CD14-positive monocyte (primary cell): ENCODE measurements around the gene SLC35F6. TPM values are rescaled to one million over a fixed set of nuclear protein-coding genes. Genes with fewer than 3 reads are reported as not detected.

Experiments
- DNase-seq, 3 donors: peaks; one replicate each; pipeline ENCODE4 v3.0.0-alpha.2; 2011 to 2022
- H2AFZ ChIP-seq: 2 replicates; pipeline ENCODE4 v1.6.0; 2012; ENCODE audit warnings: mild to moderate bottlenecking, low read depth, low read length, inconsistent platforms; ENCODE audit not compliant: insufficient read depth, poor library complexity, severe bottlenecking
- H3K27ac ChIP-seq, 2 donors: 1 replicate in 1 of 2; 2 replicates in 1 of 2; pipeline ENCODE4 v1.5.1; 2012 to 2013; ENCODE audit warnings: low read length in 2 of 2, control low read depth in 1 of 2, inconsistent platforms in 1 of 2, low read depth in 1 of 2, mild to moderate bottlenecking in 1 of 2
- H3K27me3 ChIP-seq, 2 donors: one replicate each; pipeline versions ENCODE4 v1.6.0 to v1.6.1; 2011 to 2013; ENCODE audit warnings: low read length in 2 of 2; ENCODE audit not compliant: control insufficient read depth in 2 of 2, insufficient read depth in 2 of 2
- H3K36me3 ChIP-seq, 2 donors: replicated peaks in 1 of 2; 1 replicate in 1 of 2; 2 replicates in 1 of 2; pipeline versions ENCODE4 v1.5.1 to v1.6.1; 2012 to 2013; ENCODE audit warnings: low read length in 2 of 2, control low read depth in 1 of 2, inconsistent platforms in 1 of 2, mild to moderate bottlenecking in 1 of 2; ENCODE audit not compliant: insufficient read depth in 2 of 2, control insufficient read depth in 1 of 2
- H3K4me1 ChIP-seq, 2 donors: 1 replicate in 1 of 2; 2 replicates in 1 of 2; pipeline versions ENCODE4 v1.5.1 to v1.6.1; 2012 to 2013; ENCODE audit warnings: low read length in 2 of 2, control low read depth in 1 of 2, inconsistent platforms in 1 of 2, mild to moderate bottlenecking in 1 of 2, moderate library complexity in 1 of 2; ENCODE audit not compliant: insufficient read depth in 2 of 2, control insufficient read depth in 1 of 2
- H3K4me2 ChIP-seq: replicated peaks from 2 replicates; pipeline ENCODE3; 2012; ENCODE audit warnings: low read length, moderate library complexity, mild to moderate bottlenecking; ENCODE audit not compliant: poor library complexity, severe bottlenecking; ENCODE audit errors: extremely low read depth
- H3K4me3 ChIP-seq, 3 experiments: fragments of 200-600 bp in 1 of 3; sonication (generic) in 1 of 3; replicated peaks in 1 of 3; 1 replicate in 2 of 3; 2 replicates in 1 of 3; pipeline ENCODE4 v1.5.1; 2011 to 2013; ENCODE audit warnings: low read length in 3 of 3, mild to moderate bottlenecking in 3 of 3, control low read depth in 2 of 3, low read depth in 2 of 3, inconsistent platforms in 1 of 3, moderate library complexity in 1 of 3
- H3K79me2 ChIP-seq: 2 replicates; pipeline ENCODE4 v1.6.0; 2012; ENCODE audit warnings: mild to moderate bottlenecking, control low read depth, inconsistent platforms, low read length, moderate library complexity; ENCODE audit not compliant: insufficient read depth
- H3K9ac ChIP-seq: 2 replicates; pipeline ENCODE4 v1.6.0; 2017; ENCODE audit warnings: low read length, mild to moderate bottlenecking; ENCODE audit not compliant: insufficient read depth, poor library complexity, severe bottlenecking
- H3K9me3 ChIP-seq, 2 donors: replicated peaks in 1 of 2; 1 replicate in 1 of 2; 2 replicates in 1 of 2; pipeline versions ENCODE4 v1.5.1 to v1.6.1; 2012 to 2013; ENCODE audit warnings: low read length in 2 of 2, control low read depth in 1 of 2; ENCODE audit not compliant: control insufficient read depth in 1 of 2, insufficient read depth in 1 of 2
- H4K20me1 ChIP-seq: 2 replicates; pipeline ENCODE4 v1.6.0; 2012; ENCODE audit warnings: mild to moderate bottlenecking, low read length, control low read depth, moderate library complexity; ENCODE audit not compliant: insufficient read depth
- H3K27ac Mint-ChIP-seq, 7 donors: one replicate each; pipeline ENCODE4 v1.8.0; 2020; ENCODE audit warnings: mild to moderate bottlenecking in 7 of 7, mixed read lengths in 7 of 7, moderate library complexity in 6 of 7, inconsistent platforms in 2 of 7
- H3K27me3 Mint-ChIP-seq, 3 donors: one replicate each; pipeline ENCODE4 v1.8.0; 2021 to 2022; ENCODE audit warnings: low read depth in 3 of 3, mild to moderate bottlenecking in 3 of 3, mixed read lengths in 3 of 3, moderate library complexity in 3 of 3, inconsistent platforms in 1 of 3
- H3K36me3 Mint-ChIP-seq, 2 donors: one replicate each; pipeline ENCODE4 v1.8.0; 2020; ENCODE audit warnings: mixed read lengths in 2 of 2, inconsistent platforms in 1 of 2, mild to moderate bottlenecking in 1 of 2
- H3K4me1 Mint-ChIP-seq: one replicate; pipeline ENCODE4 v1.8.0; 2020; ENCODE audit warnings: mild to moderate bottlenecking, mixed read lengths
- H3K4me3 Mint-ChIP-seq, 2 donors: one replicate each; pipeline ENCODE4 v1.8.0; 2020; ENCODE audit warnings: mild to moderate bottlenecking in 2 of 2, mixed read lengths in 2 of 2, moderate library complexity in 1 of 2
- H3K9me3 Mint-ChIP-seq, 7 donors: one replicate each; pipeline ENCODE4 v1.8.0; 2020 to 2022; ENCODE audit warnings: mixed read lengths in 7 of 7, mild to moderate bottlenecking in 6 of 7, moderate library complexity in 6 of 7, inconsistent platforms in 2 of 7
- CTCF ChIP-seq: fragments of 200-600 bp; IDR thresholded peaks from one replicate; pipeline ENCODE4 v1.8.0; 2022; ENCODE audit warnings: antibody characterized with exemption, mild to moderate bottlenecking
- WGBS: methylation state at CpG from one replicate; pipeline ENCODE4 v1.1.5; 2013; ENCODE audit warnings: missing lambda C conversion rate; ENCODE audit not compliant: insufficient coverage; 5-methylcytosine and 5-hydroxymethylcytosine counted together
- intact Hi-C, 2 donors: fragments of 100-400 bp; cut with micrococcal nuclease; formaldehyde crosslinking; loops; one replicate each; pipeline versions ENCODE4 v1.15.0 to v1.15.1; 2023
- polyA plus RNA-seq, 3 donors: library from polyadenylated mRNA; depleted of rRNA in 1 of 3; unstranded in 2 of 3; stranded (reverse) in 1 of 3; fragments of 300-500 nt in 2 of 3; fragments of >200 nt in 1 of 3; fragmentation: Illumina TruSeq in 2 of 3; gene quantifications; 1 replicate in 2 of 3; 2 replicates in 1 of 3; pipeline ENCODE4 v1.2.3, GENCODE V29; 2012 to 2021

SLC35F6 gene
- polyA plus RNA-seq, 3 donors = 11.3 to 22.2 (median 15.1) TPM

DNA sequence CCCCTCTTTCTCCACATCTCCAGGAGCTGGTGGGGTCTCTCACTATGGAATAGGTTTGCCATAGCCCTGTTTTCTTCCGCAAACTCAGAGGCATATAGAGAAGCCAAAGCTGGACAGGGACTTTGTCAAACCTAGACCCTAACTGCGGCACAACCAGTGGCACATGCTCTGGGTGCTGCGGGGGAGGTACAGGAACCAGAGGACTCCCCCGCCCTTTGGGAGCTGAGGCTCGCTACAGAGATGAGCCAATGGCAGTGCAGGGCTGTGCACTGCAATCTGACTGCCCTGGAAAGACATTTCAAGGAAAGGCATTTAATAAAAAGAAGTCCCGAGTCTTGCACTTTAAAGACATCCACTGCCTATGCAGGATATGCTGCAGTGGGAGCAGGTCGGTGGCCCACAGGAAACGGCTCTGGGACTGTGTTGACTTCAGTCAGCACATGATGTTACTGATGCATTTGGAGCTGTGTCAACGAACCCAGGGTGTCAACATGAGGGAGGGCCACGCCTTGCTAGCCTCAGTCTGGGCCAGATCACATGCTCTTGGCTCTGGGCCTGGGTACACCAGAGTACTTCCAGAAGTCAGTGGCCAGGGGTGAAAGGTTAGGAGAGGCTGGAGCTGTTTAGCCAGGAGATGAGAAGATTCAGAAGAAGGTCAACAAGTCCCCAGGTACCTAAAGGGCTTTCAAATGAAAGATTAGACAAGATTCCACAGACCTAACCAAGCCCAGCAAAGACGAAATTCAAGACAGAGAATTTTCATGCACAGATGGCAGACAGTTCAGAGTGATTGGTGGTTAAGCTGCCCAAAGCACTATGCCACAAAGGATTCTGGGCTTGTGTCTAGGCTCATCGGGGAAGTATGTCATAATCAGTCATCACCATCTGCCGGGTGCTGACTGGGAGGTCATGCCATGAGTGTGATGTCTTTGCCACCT, 8.2 kb downstream of the SLC35F6 start:
- Mint-ChIP-seq H3K4me1 (peaks cover 48% of the 10 kb centered on the region), H3K36me3 (peaks cover 51 to 62% of the 10 kb centered on the region in 2 donors), H3K4me3 (no peak overlapping the region), H3K27ac (peak overlapping the region in 6 of 7 donors; percentile 30 to 75 (median 64)), H3K9me3 (peaks cover 0 to 2% (median 0%) of the 10 kb centered on the region in 7 donors), H3K27me3 (no peaks in the 10 kb centered on the region)
- DNase-seq = no peak
- Histone ChIP-seq H3K79me2 (peaks cover 63% of the 10 kb centered on the region), H2AFZ (no peak overlapping the region), H3K36me3 (peaks cover 35 to 50% of the 10 kb centered on the region in 2 donors), H3K4me2 (no peak overlapping the region), H3K27me3 (no peaks in the 10 kb centered on the region), H3K9me3 (no peaks in the 10 kb centered on the region), H3K4me1 (peaks cover 40 to 53% of the 10 kb centered on the region in 2 donors), H3K27ac (peak overlapping the region in 1 of 2 donors; percentile 60), H3K4me3 (no peak overlapping the region), H3K9ac (no peak overlapping the region), H4K20me1 (peaks cover 79% of the 10 kb centered on the region)
- TF ChIP-seq CTCF = no peak
- 56% methylated on average over 11 of the region's 13 CpGs for WGBS
- intact Hi-C loops = no loop called here

DNA sequence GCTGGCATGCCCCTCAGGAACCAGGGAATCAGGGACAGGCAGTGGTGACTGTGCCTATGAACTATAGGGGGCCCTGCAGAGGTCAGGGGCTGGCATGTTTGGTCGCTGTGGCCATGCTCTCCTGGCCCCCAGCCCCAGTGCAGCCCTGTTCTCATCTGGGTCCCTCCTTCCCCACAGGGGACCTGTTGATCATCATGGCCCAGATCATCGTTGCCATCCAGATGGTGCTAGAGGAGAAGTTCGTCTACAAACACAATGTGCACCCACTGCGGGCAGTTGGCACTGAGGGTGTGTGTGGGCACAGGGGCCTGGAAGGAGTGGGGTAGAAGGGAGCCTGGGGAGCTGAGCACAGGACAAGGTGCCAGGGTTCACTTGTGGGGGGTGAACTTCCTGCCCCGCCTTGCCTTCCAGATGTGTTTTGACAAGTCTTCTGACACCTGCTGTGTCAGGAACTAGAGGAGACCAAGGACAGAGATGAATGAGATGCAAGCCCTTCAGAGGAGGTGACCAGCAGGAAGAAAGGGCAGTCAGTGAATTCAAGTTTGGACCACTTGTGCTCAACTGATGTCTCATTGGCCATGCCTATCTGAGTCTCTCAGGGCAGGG, 12.2 kb downstream of the SLC35F6 start:
- H3K4me3 Mint-ChIP-seq = no peak overlapping the region
- H3K27ac ChIP-seq = no peak overlapping the region
- H3K9me3 Mint-ChIP-seq = peaks cover 0 to 7% (median 4%) of the 10 kb centered on the region in 7 donors
- H3K4me1 Mint-ChIP-seq = peaks cover 37% of the 10 kb centered on the region
- no peak overlapping the region for H3K9ac ChIP-seq
- TF ChIP-seq CTCF = no peak
- peaks cover 15 to 29% of the 10 kb centered on the region in 2 donors for H3K4me1 ChIP-seq
- H4K20me1 ChIP-seq = peaks cover 68% of the 10 kb centered on the region
- H2AFZ ChIP-seq = no peak overlapping the region
- H3K27me3 Mint-ChIP-seq = no peaks in the 10 kb centered on the region
- peaks cover 77 to 90% of the 10 kb centered on the region in 2 donors for H3K36me3 Mint-ChIP-seq
- intact Hi-C loops = no loop called here
- peaks cover 0 to 8% of the 10 kb centered on the region in 2 donors for H3K9me3 ChIP-seq
- no peak for DNase-seq
- 95% methylated on average over 4 of the region's 5 CpGs for WGBS
- peaks cover 31% of the 10 kb centered on the region for H3K79me2 ChIP-seq
- H3K36me3 ChIP-seq = peaks cover 69 to 90% of the 10 kb centered on the region in 2 donors
- no peak overlapping the region for H3K4me2 ChIP-seq
- H3K4me3 ChIP-seq = no peak overlapping the region
- no peaks in the 10 kb centered on the region for H3K27me3 ChIP-seq
- peak overlapping the region in 3 of 7 donors; percentile 34 to 52 (median 44) for H3K27ac Mint-ChIP-seq
